Esophagus muscularis mucosa (tissue), 4 donors: ENCODE results near the gene PLEKHH2.

ENCODE experiments used
- EP300 ChIP-seq: sonication (generic); formaldehyde crosslinking; IDR thresholded peaks from one replicate; pipeline ENCODE4 v1.6.1; 2017; ENCODE audit warnings: antibody characterized with exemption
- POLR2A ChIP-seq: fragments of 450-650 bp; IDR thresholded peaks from one replicate; pipeline ENCODE4 v1.6.1; 2017; ENCODE audit warnings: antibody characterized with exemption, moderate library complexity, mild to moderate bottlenecking, low read depth
- POLR2AphosphoS5 ChIP-seq, 2 donors: sonication (generic); formaldehyde crosslinking; IDR thresholded peaks; one replicate each; pipeline ENCODE4 v1.6.1; 2017; ENCODE audit warnings: antibody characterized with exemption in 2 of 2
- TF ChIP-seq, protein P1 (sequence below), 3 experiments: fragments of 200-600 bp in 2 of 3; fragments of 450-650 bp in 1 of 3; sonication (generic) in 2 of 3; IDR thresholded peaks; one replicate each; pipeline ENCODE4 v1.5.1; 2017 to 2019; ENCODE audit warnings: antibody characterized with exemption in 3 of 3, mild to moderate bottlenecking in 2 of 3, moderate library complexity in 1 of 3

DNA sequence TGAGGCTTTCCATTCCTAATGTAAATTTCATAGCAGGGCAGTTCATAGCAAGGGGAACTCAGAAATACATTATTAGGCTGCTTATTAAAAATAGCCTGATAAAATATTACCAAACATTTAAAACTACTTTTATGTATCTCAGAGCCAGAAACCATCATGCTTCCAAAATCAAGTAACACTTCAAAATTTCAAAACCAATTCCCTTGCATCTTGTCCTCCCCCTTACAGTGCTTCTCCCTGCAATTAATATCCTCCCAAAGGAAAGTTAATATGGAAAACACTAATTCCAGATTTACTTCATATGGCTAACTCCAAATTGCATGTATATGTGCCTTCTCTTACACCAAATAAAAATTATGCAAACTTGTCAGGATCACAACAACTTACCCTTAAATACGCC lies 6.6 kb downstream of the PLEKHH2 start:
- TF ChIP-seq, protein P1, sequence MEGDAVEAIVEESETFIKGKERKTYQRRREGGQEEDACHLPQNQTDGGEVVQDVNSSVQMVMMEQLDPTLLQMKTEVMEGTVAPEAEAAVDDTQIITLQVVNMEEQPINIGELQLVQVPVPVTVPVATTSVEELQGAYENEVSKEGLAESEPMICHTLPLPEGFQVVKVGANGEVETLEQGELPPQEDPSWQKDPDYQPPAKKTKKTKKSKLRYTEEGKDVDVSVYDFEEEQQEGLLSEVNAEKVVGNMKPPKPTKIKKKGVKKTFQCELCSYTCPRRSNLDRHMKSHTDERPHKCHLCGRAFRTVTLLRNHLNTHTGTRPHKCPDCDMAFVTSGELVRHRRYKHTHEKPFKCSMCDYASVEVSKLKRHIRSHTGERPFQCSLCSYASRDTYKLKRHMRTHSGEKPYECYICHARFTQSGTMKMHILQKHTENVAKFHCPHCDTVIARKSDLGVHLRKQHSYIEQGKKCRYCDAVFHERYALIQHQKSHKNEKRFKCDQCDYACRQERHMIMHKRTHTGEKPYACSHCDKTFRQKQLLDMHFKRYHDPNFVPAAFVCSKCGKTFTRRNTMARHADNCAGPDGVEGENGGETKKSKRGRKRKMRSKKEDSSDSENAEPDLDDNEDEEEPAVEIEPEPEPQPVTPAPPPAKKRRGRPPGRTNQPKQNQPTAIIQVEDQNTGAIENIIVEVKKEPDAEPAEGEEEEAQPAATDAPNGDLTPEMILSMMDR (IDR thresholded peaks at IDR 0.05): no peak
- TF ChIP-seq EP300 (no peak), POLR2AphosphoS5 (IDR thresholded peaks at IDR 0.05) (no peak), POLR2A (no peak)
